NCI-H1930 (cell line): ENCODE measurements around the gene CBX6.

Source experiments
- DNase-seq, 2 experiments: peaks; one replicate each; lab custom pipeline; 2025; lab: John Stamatoyannopoulos, UW

Gene CBX6

DNA sequence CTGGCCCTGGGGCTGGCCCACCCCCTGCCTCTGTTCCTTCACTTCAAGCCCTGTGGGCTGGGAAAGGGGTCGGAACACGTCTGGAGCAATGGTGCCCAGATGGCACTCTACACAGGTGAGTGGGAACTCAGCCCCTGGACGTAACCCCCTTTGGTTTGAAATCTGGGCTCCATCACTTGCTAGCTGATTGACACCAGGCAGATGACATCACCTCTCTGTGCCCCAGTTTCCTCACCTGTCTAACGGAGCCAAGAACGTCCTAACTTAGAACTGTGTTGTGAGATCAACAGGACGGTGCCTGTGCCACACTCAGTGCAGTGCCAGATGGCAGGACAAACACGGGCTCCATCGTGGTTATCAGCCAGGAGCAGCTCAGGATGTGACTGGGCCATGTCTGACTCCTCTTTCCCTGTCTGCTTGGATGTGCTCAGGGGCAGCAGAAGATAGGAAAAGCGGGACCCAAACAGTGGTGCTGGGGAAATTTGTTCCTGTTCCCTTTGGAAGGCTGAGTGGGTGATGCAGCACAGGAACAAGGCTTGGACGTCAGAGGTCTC lies 52.6 kb downstream of the CBX6 start:
- DNase-seq: no peak

- no peak for DNase-seq
Measured at GRCh38 chr22:38817196-38817595, 54.8 kb downstream of the CBX6 start.

DNA sequence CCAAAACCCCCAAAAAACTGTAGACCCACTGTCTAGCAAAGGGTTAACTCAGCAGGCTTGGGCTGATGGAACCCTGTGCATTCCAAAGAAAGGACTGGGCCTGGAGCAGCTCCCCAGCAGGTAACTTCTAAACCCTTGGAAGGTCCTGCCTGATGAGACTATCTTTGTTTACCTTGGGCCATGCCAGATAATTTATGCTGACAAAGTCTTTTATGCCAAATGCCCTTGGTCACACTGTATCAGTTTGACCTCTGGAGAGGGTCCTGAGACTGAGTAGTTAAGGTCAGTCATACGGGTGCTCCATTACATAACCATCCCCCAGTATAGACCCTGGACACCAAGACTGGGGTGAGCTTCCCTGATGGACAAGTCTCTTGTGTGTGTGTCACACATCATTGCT lies 56.2 kb downstream of the CBX6 start:
- no peak for DNase-seq
